NB4 (cell line): Measurements from ENCODE around the gene STIM1.

Experiments
- MYC ChIP-seq: IDR thresholded peaks from 2 replicates; pipeline ENCODE4 v1.6.1; 2011; ENCODE audit warnings: low read depth, low read length
- POLR2A ChIP-seq: IDR thresholded peaks from 2 replicates; pipeline ENCODE4 v1.6.1; 2011; ENCODE audit warnings: mild to moderate bottlenecking; ENCODE audit not compliant: insufficient read length; ENCODE audit errors: extremely low read depth
- TF ChIP-seq, protein P1 (sequence below): IDR thresholded peaks from one replicate; pipeline ENCODE4 v1.5.1; 2012; ENCODE audit warnings: low read depth, low read length

GRCh38 chr11:3885855-3886254, 30.4 kb downstream of the STIM1 start:
- TF ChIP-seq, protein P1, sequence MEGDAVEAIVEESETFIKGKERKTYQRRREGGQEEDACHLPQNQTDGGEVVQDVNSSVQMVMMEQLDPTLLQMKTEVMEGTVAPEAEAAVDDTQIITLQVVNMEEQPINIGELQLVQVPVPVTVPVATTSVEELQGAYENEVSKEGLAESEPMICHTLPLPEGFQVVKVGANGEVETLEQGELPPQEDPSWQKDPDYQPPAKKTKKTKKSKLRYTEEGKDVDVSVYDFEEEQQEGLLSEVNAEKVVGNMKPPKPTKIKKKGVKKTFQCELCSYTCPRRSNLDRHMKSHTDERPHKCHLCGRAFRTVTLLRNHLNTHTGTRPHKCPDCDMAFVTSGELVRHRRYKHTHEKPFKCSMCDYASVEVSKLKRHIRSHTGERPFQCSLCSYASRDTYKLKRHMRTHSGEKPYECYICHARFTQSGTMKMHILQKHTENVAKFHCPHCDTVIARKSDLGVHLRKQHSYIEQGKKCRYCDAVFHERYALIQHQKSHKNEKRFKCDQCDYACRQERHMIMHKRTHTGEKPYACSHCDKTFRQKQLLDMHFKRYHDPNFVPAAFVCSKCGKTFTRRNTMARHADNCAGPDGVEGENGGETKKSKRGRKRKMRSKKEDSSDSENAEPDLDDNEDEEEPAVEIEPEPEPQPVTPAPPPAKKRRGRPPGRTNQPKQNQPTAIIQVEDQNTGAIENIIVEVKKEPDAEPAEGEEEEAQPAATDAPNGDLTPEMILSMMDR: no peak
- TF ChIP-seq MYC (no peak), POLR2A (no peak)
